ENCODE results near the gene PLIN3.
"Not testable (repeated sequence)": the region's sequence is repeated elsewhere in the genome, so short reads cannot be mapped to it uniquely, and the experiment has no call there.

The PLIN3 gene

GRCh38 chr19:4821265-4821664 lies 46.2 kb downstream of the PLIN3 start:
- Mint-ChIP-seq H3K4me3 (no peak overlapping the region), H3K27ac (peak overlapping the region; percentile 20), H3K9me3 (no peaks in the 10 kb centered on the region), H3K4me1 (ENCODE audit: low read depth) (peaks cover 29% of the 10 kb centered on the region), H3K27me3 (no peaks in the 10 kb centered on the region), H3K36me3 (ENCODE audit: low read depth) (peaks cover 92% of the 10 kb centered on the region)
- intact Hi-C loops (cut with micrococcal nuclease), result no loop called here

GRCh38 chr19:4817467-4818277 lies 49.8 kb downstream of the PLIN3 start:
- Mint-ChIP-seq H3K9me3 (no peaks in the 10 kb centered on the region), H3K4me3 (no peak overlapping the region), H3K27ac (peak overlapping the region; percentile 48), H3K27me3 (no peaks in the 10 kb centered on the region), H3K4me1 (ENCODE audit: low read depth) (peaks cover 47% of the 10 kb centered on the region), H3K36me3 (ENCODE audit: low read depth) (peaks cover 78% of the 10 kb centered on the region)
- intact Hi-C loops (cut with micrococcal nuclease), result loop anchor here (2.0 kb wide), 1 partner anchor 13 kb away; the partner anchor contains the start of gene TICAM1

- no peaks in the 10 kb centered on the region for H3K27me3 Mint-ChIP-seq
- H3K9me3 Mint-ChIP-seq, result no peaks in the 10 kb centered on the region
- H3K4me3 Mint-ChIP-seq, result no peak overlapping the region
- H3K27ac Mint-ChIP-seq, result no peak overlapping the region
- peaks cover 71% of the 10 kb centered on the region for H3K36me3 Mint-ChIP-seq (ENCODE audit: low read depth)
- H3K4me1 Mint-ChIP-seq (ENCODE audit: low read depth), result peaks cover 54% of the 10 kb centered on the region
- intact Hi-C loops (cut with micrococcal nuclease), result loop anchor here (2.0 kb wide), 1 partner anchor 14 kb away; the partner anchor contains the start of gene TICAM1
Observed at GRCh38 chr19:4816950-4817278, 50.6 kb downstream of the PLIN3 start.

GRCh38 chr19:4816202-4816949 lies 51.1 kb downstream of the PLIN3 start:
- peak overlapping the region; percentile 80 for H3K27ac Mint-ChIP-seq
- peaks cover 65% of the 10 kb centered on the region for H3K36me3 Mint-ChIP-seq (ENCODE audit: low read depth)
- H3K4me3 Mint-ChIP-seq, result no peak overlapping the region
- intact Hi-C loops (cut with micrococcal nuclease), result loop anchor here (2.0 kb wide), 1 partner anchor 14 kb away; the partner anchor contains the start of gene TICAM1
- H3K4me1 Mint-ChIP-seq (ENCODE audit: low read depth), result peaks cover 57% of the 10 kb centered on the region
- H3K9me3 Mint-ChIP-seq, result no peaks in the 10 kb centered on the region
- no peaks in the 10 kb centered on the region for H3K27me3 Mint-ChIP-seq

GRCh38 chr19:4815426-4816201 lies 51.9 kb downstream of the PLIN3 start:
- peak overlapping the region; percentile 80 for H3K27ac Mint-ChIP-seq
- H3K9me3 Mint-ChIP-seq, result no peaks in the 10 kb centered on the region
- intact Hi-C loops (cut with micrococcal nuclease), result loop anchor here (2.0 kb wide), 1 partner anchor 15 kb away; the partner anchor contains the start of gene TICAM1
- peaks cover 62% of the 10 kb centered on the region for H3K4me1 Mint-ChIP-seq (ENCODE audit: low read depth)
- H3K27me3 Mint-ChIP-seq, result no peaks in the 10 kb centered on the region
- peak overlapping the region; percentile 76 for H3K4me3 Mint-ChIP-seq
- peaks cover 58% of the 10 kb centered on the region for H3K36me3 Mint-ChIP-seq (ENCODE audit: low read depth)

GRCh38 chr19:4814625-4815425 lies 52.6 kb downstream of the PLIN3 start:
- H3K27me3 Mint-ChIP-seq, result no peaks in the 10 kb centered on the region
- peaks cover 70% of the 10 kb centered on the region for H3K4me1 Mint-ChIP-seq (ENCODE audit: low read depth)
- intact Hi-C loops (cut with micrococcal nuclease), result no loop called here
- H3K4me3 Mint-ChIP-seq, result peak overlapping the region; percentile 76
- H3K9me3 Mint-ChIP-seq, result no peaks in the 10 kb centered on the region
- H3K27ac Mint-ChIP-seq, result peak overlapping the region; percentile 80
- peaks cover 50% of the 10 kb centered on the region for H3K36me3 Mint-ChIP-seq (ENCODE audit: low read depth)

- Mint-ChIP-seq H3K27me3 (no peaks in the 10 kb centered on the region), H3K36me3 (ENCODE audit: low read depth) (peaks cover 17% of the 10 kb centered on the region), H3K4me3 (peak overlapping the region; percentile 40), H3K9me3 (no peaks in the 10 kb centered on the region), H3K4me1 (ENCODE audit: low read depth) (peaks cover 91% of the 10 kb centered on the region), H3K27ac (peak overlapping the region; percentile 100)
- intact Hi-C loops (cut with micrococcal nuclease), result loop anchor here (2.0 kb wide), 1 partner anchor 99 kb away; no protein-coding TSS in a partner anchor
Observed at GRCh38 chr19:4811328-4812131, 55.9 kb downstream of the PLIN3 start.

GRCh38 chr19:4807188-4807587 lies 60.3 kb downstream of the PLIN3 start:
- Mint-ChIP-seq H3K27me3 (no peaks in the 10 kb centered on the region), H3K36me3 (ENCODE audit: low read depth) (no peaks in the 10 kb centered on the region), H3K4me3 (peak overlapping the region; percentile 2), H3K4me1 (ENCODE audit: low read depth) (peaks cover 62% of the 10 kb centered on the region), H3K9me3 (no peaks in the 10 kb centered on the region), H3K27ac (peak overlapping the region; percentile 100)
- intact Hi-C loops (cut with micrococcal nuclease), result no loop called here

- H3K4me3 Mint-ChIP-seq, result no peak overlapping the region
- H3K36me3 Mint-ChIP-seq (ENCODE audit: low read depth), result no peaks in the 10 kb centered on the region
- intact Hi-C loops (cut with micrococcal nuclease), result no loop called here
- H3K27me3 Mint-ChIP-seq, result no peaks in the 10 kb centered on the region
- no peaks in the 10 kb centered on the region for H3K9me3 Mint-ChIP-seq
- peak overlapping the region; percentile 100 for H3K27ac Mint-ChIP-seq
- H3K4me1 Mint-ChIP-seq (ENCODE audit: low read depth), result peaks cover 54% of the 10 kb centered on the region
Observed at GRCh38 chr19:4806384-4806783, 61.1 kb downstream of the PLIN3 start.

- H3K27me3 Mint-ChIP-seq; H3K9me3 Mint-ChIP-seq; intact Hi-C loops (cut with micrococcal nuclease); H3K4me3 Mint-ChIP-seq; H3K27ac Mint-ChIP-seq; H3K36me3 Mint-ChIP-seq (ENCODE audit: low read depth): not testable (repeated sequence)
- peaks cover 41% of the 10 kb centered on the region for H3K4me1 Mint-ChIP-seq (ENCODE audit: low read depth)
Observed at GRCh38 chr19:4805140-4805539, 62.3 kb downstream of the PLIN3 start.

- Mint-ChIP-seq H3K4me1 (ENCODE audit: low read depth) (peaks cover 30% of the 10 kb centered on the region), H3K27ac (peak overlapping the region; percentile 21), H3K36me3 (ENCODE audit: low read depth) (peaks cover 2% of the 10 kb centered on the region), H3K27me3 (no peaks in the 10 kb centered on the region), H3K4me3 (no peak overlapping the region), H3K9me3 (no peaks in the 10 kb centered on the region)
- intact Hi-C loops (cut with micrococcal nuclease), result loop anchor here (1.0 kb wide), 1 partner anchor 74 kb away; no protein-coding TSS in a partner anchor
Observed at GRCh38 chr19:4803736-4804695, 63.5 kb downstream of the PLIN3 start.

GRCh38 chr19:4802711-4803110 lies 64.8 kb downstream of the PLIN3 start:
- H3K4me1 Mint-ChIP-seq (ENCODE audit: low read depth), result peaks cover 17% of the 10 kb centered on the region

More at GRCh38 chr19:4802711-4803110, 64.8 kb downstream of the PLIN3 start:
- no peaks in the 10 kb centered on the region for H3K9me3 Mint-ChIP-seq
- no peak overlapping the region for H3K27ac Mint-ChIP-seq
- intact Hi-C loops (cut with micrococcal nuclease), result no loop called here
- no peaks in the 10 kb centered on the region for H3K27me3 Mint-ChIP-seq
- H3K4me3 Mint-ChIP-seq, result no peak overlapping the region
- peaks cover 15% of the 10 kb centered on the region for H3K36me3 Mint-ChIP-seq (ENCODE audit: low read depth)

All from dendritic cell treated with granulocyte-macrophage colony-stimulating factor and Interleukin-4, amounts not matched to agents 40 ng/mL and 50 ng/mL, for 4 days (primary cell).